Activated T-cell treated with anti-CD3 and anti-CD28 coated beads, Interleukin-2, amount 50 U/mL, for 72 hours (primary cell): Measurements from ENCODE around the gene IPPK. TPM values are rescaled to one million over a fixed set of nuclear protein-coding genes. Genes with fewer than 3 reads are reported as not detected.

ENCODE experiments used
- ATAC-seq, 2 donors: fragments of 150-1000 bp; cut with Tn5 transposase; replicated peaks in 1 of 2; 2 replicates each; pipeline ENCODE4 v1.10.0; 2021; ENCODE audit warnings: moderate library complexity in 2 of 2, mild to moderate bottlenecking in 1 of 2
- DNase-seq, 2 donors: peaks; one replicate each; pipeline ENCODE4 v3.0.0; 2021 to 2022; ENCODE audit warnings: mixed read lengths in 1 of 2
- H3K27ac Mint-ChIP-seq: one replicate; pipeline ENCODE4 v1.8.0; 2022; ENCODE audit warnings: mild to moderate bottlenecking, moderate library complexity, mixed read lengths
- H3K27me3 Mint-ChIP-seq: one replicate; pipeline ENCODE4 v1.8.0; 2022; ENCODE audit warnings: low read depth, mixed read lengths
- H3K36me3 Mint-ChIP-seq, 2 donors: one replicate each; pipeline ENCODE4 v1.8.0; 2022; ENCODE audit warnings: mixed read lengths in 2 of 2, mild to moderate bottlenecking in 1 of 2; ENCODE audit not compliant: insufficient read depth in 2 of 2
- H3K4me1 Mint-ChIP-seq: one replicate; pipeline ENCODE4 v1.8.0; 2022; ENCODE audit warnings: low read depth, mixed read lengths
- H3K4me3 Mint-ChIP-seq, 2 donors: one replicate each; pipeline ENCODE4 v1.8.0; 2022; ENCODE audit warnings: mild to moderate bottlenecking in 2 of 2, mixed read lengths in 2 of 2, moderate library complexity in 2 of 2
- H3K9me3 Mint-ChIP-seq, 2 donors: one replicate each; pipeline ENCODE4 v1.8.0; 2022; ENCODE audit warnings: mixed read lengths in 2 of 2
- total RNA-seq, 2 donors: library from RNA; stranded (reverse); gene quantifications; one replicate each; pipeline ENCODE4 v1.2.3, GENCODE V29; 2022

IPPK gene
- total RNA-seq, 2 donors from 2014 or later, result 12.2 to 14.9 TPM

DNA sequence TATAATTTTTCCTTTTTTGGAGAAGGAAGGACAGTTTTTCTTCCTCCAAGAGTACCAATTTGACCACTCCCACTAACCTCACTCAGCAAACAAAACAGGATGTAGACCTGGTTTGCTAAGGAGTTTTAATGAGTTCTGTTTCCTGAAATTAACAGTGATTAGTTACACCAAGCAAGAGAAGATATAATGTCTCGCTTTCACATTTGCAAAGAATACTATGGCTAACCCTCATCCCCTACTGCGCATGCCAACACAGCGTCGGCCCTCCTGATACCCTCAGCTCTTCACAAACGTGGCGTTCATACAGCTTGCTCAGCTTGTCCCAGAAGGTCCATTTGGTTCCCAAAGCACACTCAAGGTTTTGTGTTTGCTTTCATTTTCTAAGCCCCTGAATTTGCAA lies 41.9 kb upstream of the IPPK start:
- Mint-ChIP-seq H3K4me3 (peak overlapping the region; percentile 21 to 54), H3K27me3 (no peaks in the 10 kb centered on the region), H3K4me1 (peaks cover 29% of the 10 kb centered on the region), H3K27ac (peak overlapping the region; percentile 88), H3K9me3 (no peaks in the 10 kb centered on the region), H3K36me3 (peaks cover 2 to 10% of the 10 kb centered on the region in 2 donors)
- DNase-seq, result peak in 1 of 2 donors; percentile 15
- peak; percentile 41 to 73 for ATAC-seq

DNA sequence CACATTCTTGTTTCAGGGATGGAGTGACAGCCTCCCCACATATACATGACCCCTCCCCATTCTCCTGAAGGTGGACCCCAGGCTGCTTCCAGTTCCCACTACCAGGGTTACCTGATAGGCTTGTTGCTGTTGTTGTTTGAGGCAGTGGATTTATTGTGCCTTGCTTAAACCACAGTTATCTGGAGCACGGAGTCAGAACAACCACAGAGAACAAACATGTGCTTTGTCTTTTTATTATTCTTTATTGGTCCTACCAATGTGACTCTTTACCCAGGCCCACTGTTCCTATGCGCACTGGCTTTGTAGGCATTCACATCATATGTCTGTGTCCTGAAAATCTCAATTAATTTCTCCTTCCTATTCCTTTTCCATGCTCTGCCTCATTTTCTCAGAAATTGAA lies 41.2 kb upstream of the IPPK start:
- H3K27me3 Mint-ChIP-seq, result no peaks in the 10 kb centered on the region
- peaks cover 2 to 9% of the 10 kb centered on the region in 2 donors for H3K36me3 Mint-ChIP-seq
- DNase-seq (no peak), ATAC-seq (no peak)
- peaks cover 36% of the 10 kb centered on the region for H3K4me1 Mint-ChIP-seq
- no peaks in the 10 kb centered on the region for H3K9me3 Mint-ChIP-seq
- peak overlapping the region in 1 of 2 donors; percentile 26 for H3K4me3 Mint-ChIP-seq
- H3K27ac Mint-ChIP-seq, result peak overlapping the region; percentile 66

DNA sequence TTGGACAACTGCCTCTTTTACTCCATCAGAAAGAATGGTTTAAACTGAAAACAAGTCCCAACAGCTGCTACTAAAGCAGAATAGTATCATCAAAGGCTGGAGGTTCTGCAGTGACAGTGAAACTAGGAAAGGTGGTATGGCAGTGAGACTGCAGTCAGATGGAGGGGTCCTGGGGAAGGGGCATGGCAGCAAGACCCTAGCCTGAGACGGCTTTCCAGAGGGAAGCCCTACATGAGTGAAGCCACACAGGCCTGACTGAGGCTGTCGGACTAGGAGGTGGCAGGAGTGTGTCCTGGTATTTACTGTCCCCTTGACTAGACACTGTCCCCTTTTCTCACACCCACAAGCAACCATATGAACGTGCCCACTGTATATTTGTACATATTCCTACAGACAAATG lies 40.4 kb upstream of the IPPK start:
- ATAC-seq (no peak), DNase-seq (no peak)
- H3K4me3 Mint-ChIP-seq, result no peak overlapping the region
- no peaks in the 10 kb centered on the region for H3K9me3 Mint-ChIP-seq
- no peak overlapping the region for H3K27ac Mint-ChIP-seq
- no peaks in the 10 kb centered on the region for H3K27me3 Mint-ChIP-seq
- H3K36me3 Mint-ChIP-seq, result peaks cover 2 to 11% of the 10 kb centered on the region in 2 donors
- peaks cover 42% of the 10 kb centered on the region for H3K4me1 Mint-ChIP-seq

- Mint-ChIP-seq H3K27ac (no peak overlapping the region), H3K9me3 (no peaks in the 10 kb centered on the region), H3K4me1 (peaks cover 42% of the 10 kb centered on the region), H3K27me3 (no peaks in the 10 kb centered on the region), H3K36me3 (peaks cover 2 to 11% of the 10 kb centered on the region in 2 donors), H3K4me3 (no peak overlapping the region)
- ATAC-seq (no peak), DNase-seq (no peak)
These were observed 40.0 kb upstream of the IPPK start for GRCh38 chr9:92709954-92710353.

DNA sequence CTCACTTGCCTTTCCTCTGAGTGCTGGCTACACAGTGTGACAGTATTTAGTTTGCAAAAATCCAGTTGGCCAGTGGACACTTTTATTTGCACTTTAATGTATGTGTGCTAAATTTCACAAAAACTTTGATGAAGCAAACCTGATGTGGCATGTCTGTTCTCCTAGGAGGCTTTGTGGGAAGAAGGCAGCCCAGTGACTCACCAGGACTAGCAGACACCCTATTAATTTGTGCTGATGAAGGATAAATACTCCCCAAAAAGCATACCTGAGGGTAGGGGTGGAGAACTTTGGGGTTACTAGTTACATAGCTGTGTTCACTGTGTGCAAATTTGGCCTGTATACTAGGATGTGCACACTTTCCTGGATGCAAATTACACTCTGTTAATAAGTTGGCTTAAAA lies 39.3 kb upstream of the IPPK start:
- Mint-ChIP-seq H3K27ac (no peak overlapping the region), H3K4me1 (peaks cover 42% of the 10 kb centered on the region), H3K36me3 (peaks cover 2 to 11% of the 10 kb centered on the region in 2 donors), H3K27me3 (no peaks in the 10 kb centered on the region), H3K4me3 (no peak overlapping the region), H3K9me3 (no peaks in the 10 kb centered on the region)
- no peak for ATAC-seq
- DNase-seq, result no peak

- Mint-ChIP-seq H3K4me3 (no peak overlapping the region), H3K9me3 (no peaks in the 10 kb centered on the region), H3K36me3 (peaks cover 0 to 3% of the 10 kb centered on the region in 2 donors), H3K27me3 (no peaks in the 10 kb centered on the region), H3K4me1 (peaks cover 30% of the 10 kb centered on the region), H3K27ac (peak overlapping the region; percentile 22)
- no peak for ATAC-seq
- DNase-seq, result no peak
These were observed 37.6 kb upstream of the IPPK start for GRCh38 chr9:92707530-92707929.

GRCh38 chr9:92706218-92706940 lies 36.4 kb upstream of the IPPK start:
- ATAC-seq (peak; percentile 93 to 96), DNase-seq (peak; percentile 60 to 63)
- Mint-ChIP-seq H3K36me3 (peaks cover 0 to 2% of the 10 kb centered on the region in 2 donors), H3K27ac (peak overlapping the region; percentile 16), H3K27me3 (no peaks in the 10 kb centered on the region), H3K9me3 (no peaks in the 10 kb centered on the region), H3K4me1 (peaks cover 19% of the 10 kb centered on the region), H3K4me3 (no peak overlapping the region)

DNA sequence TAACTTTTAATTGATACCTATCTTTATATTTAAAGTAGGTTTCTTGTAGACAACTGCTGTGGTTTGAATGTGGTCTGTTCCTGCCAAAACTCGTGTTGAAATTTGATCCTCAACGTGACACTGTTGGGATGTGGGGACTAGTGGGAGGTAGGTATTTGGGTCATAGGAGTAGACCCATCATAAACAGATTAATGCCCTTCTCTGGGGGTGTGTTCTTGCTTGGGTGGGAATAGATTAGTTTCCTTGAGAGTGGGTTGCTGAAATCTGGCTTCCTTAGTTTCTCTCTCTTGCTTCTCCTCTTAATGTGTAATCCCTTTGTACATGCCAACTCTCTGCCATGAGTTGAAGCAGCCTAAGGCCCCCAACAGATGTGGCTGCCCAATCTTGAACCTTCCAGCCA lies 34.6 kb upstream of the IPPK start:
- DNase-seq (no peak), ATAC-seq (no peak)
- H3K36me3 Mint-ChIP-seq, result peaks cover 0 to 2% of the 10 kb centered on the region in 2 donors
- no peak overlapping the region for H3K4me3 Mint-ChIP-seq
- no peaks in the 10 kb centered on the region for H3K9me3 Mint-ChIP-seq
- H3K27me3 Mint-ChIP-seq, result no peaks in the 10 kb centered on the region
- peaks cover 18% of the 10 kb centered on the region for H3K4me1 Mint-ChIP-seq
- no peak overlapping the region for H3K27ac Mint-ChIP-seq

GRCh38 chr9:92696619-92697018 lies 26.7 kb upstream of the IPPK start:
- Mint-ChIP-seq H3K9me3 (peaks cover 18% of the 10 kb centered on the region in 2 donors), H3K4me3 (no peak overlapping the region), H3K27ac (peak overlapping the region; percentile 36), H3K36me3 (peaks cover 8 to 10% of the 10 kb centered on the region in 2 donors), H3K4me1 (no peaks in the 10 kb centered on the region), H3K27me3 (no peaks in the 10 kb centered on the region)
- DNase-seq, result no peak
- no peak for ATAC-seq

DNA sequence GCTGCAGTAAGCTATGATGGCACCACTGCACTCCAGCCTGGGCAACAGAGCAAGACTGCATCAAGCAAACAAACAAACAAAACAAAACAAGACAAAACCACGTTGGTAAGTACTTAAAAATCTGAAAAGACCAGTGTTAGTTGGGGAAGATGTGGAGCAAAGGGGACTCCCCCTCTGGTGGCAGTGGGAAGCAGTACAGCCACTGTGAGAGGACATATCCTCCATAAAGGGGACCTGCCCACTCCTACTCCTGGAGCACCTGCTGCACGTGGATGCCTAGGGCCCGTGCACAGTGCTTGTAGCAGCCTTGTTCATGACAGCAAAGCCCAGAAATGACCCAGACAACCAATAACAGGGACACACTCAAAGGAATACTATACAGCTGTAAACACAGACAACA lies 17.0 kb upstream of the IPPK start:
- no peak for DNase-seq

DNA sequence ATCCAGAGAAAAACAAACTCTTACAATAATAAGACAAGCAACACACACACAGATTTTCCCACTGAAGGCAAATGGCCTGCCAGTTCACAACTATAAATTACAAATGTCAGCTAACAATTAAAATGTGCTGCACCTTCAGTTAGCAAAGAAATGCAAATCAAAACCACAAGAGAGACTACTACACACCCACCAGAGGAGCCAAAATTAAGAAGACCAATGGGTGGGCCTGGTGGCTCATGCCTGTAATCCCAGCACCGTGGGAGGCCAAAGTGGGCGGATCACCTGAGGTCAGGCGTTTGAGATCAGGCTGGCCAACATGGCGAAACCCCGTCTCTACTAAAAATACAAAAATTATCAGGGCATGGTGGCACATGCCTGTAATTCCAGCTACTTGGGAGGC lies 15.1 kb upstream of the IPPK start:
- peaks cover 0 to under 1% of the 10 kb centered on the region in 2 donors for H3K36me3 Mint-ChIP-seq
- H3K9me3 Mint-ChIP-seq, result peaks cover under 1 to 1% of the 10 kb centered on the region in 2 donors
- no peaks in the 10 kb centered on the region for H3K27me3 Mint-ChIP-seq
- H3K4me1 Mint-ChIP-seq, result no peaks in the 10 kb centered on the region
- no peak overlapping the region for H3K4me3 Mint-ChIP-seq
- ATAC-seq, result no peak
- no peak for DNase-seq
- H3K27ac Mint-ChIP-seq, result no peak overlapping the region

More for the DNA sequence above, 17.0 kb upstream of the IPPK start:
- no peak for ATAC-seq
- Mint-ChIP-seq H3K27ac (no peak overlapping the region), H3K27me3 (no peaks in the 10 kb centered on the region), H3K4me3 (no peak overlapping the region), H3K9me3 (peaks cover 9 to 10% of the 10 kb centered on the region in 2 donors), H3K4me1 (no peaks in the 10 kb centered on the region), H3K36me3 (peaks cover 3 to 5% of the 10 kb centered on the region in 2 donors)

- no peaks in the 10 kb centered on the region for H3K36me3 Mint-ChIP-seq
- no peaks in the 10 kb centered on the region for H3K9me3 Mint-ChIP-seq
- no peaks in the 10 kb centered on the region for H3K4me1 Mint-ChIP-seq
- no peak for ATAC-seq
- no peak for DNase-seq
- no peak overlapping the region for H3K4me3 Mint-ChIP-seq
- H3K27me3 Mint-ChIP-seq, result no peaks in the 10 kb centered on the region
- H3K27ac Mint-ChIP-seq, result no peak overlapping the region
These were observed 12.3 kb upstream of the IPPK start for GRCh38 chr9:92682269-92682668.

DNA sequence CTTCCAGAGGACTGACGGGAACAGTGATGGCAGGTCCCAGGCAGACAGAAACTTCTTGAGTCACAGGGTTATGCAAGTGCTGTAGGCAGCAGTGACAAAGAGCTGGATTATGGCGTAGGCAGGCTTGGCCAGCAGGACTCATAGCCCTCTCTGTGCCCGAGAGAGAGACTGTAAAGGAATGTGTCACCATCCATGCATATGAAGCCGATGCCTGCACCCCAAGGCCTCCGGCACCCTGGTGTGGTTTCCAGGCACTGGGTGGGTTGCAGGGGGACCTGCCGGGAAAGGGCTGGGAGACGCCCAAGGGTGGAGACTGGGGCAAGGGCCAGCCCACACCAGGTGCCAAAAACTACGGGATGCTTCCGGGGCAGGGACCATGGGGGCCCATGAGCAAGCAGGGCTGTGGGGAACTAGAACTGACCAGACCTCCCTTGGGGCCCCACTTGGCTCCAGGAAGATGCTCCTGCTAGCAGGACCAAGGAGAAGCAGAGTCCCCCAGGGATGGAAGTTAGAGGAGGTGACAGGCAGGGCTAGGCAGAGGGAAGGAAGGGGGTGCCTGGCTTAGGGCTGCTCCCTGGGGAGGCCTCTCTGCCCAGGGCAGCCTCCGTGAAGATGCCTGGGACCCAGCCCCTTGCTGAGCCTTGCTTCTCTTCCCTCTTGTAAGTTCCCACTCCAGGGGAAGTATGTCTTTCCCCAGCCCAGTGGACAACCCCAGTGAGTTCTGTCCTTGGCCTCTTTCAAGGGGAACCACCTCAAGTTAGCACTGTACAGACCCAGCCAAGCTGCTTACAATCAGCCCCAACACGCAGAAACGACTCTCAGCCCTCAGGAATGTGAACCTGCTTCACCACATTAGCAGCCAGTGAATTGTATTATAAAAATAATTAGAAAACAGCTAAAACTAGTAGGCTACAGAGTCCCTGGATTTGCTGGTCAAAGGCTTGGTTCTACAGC lies 10.5 kb upstream of the IPPK start:
- H3K9me3 Mint-ChIP-seq, result no peaks in the 10 kb centered on the region
- H3K27ac Mint-ChIP-seq, result no peak overlapping the region
- H3K36me3 Mint-ChIP-seq, result no peaks in the 10 kb centered on the region
- no peaks in the 10 kb centered on the region for H3K27me3 Mint-ChIP-seq
- no peaks in the 10 kb centered on the region for H3K4me1 Mint-ChIP-seq
- no peak for ATAC-seq
- DNase-seq, result no peak
- H3K4me3 Mint-ChIP-seq, result no peak overlapping the region
